Activated CD8-positive, alpha-beta memory T cell treated with anti-CD3 and anti-CD28 coated beads for 36 hours (primary cell): Measurements from ENCODE around the gene UHRF2. TPM values are rescaled to one million over a fixed set of nuclear protein-coding genes. Genes with fewer than 3 reads are reported as not detected.
"Not testable (repeated sequence)": the region's sequence is repeated elsewhere in the genome, so short reads cannot be mapped to it uniquely, and the experiment has no call there.

Experiments used
- CTCF ChIA-PET: fragments of 350-600 bp; sonication (Branson Sonifier 250); formaldehyde crosslinking; loops from one replicate; lab custom pipeline; 2021; ENCODE audit warnings: antibody characterized with exemption; lab: Charles Lee
- POLR2A ChIA-PET: fragments of 350-600 bp; sonication (Branson Sonifier 250); formaldehyde crosslinking; loops from one replicate; lab custom pipeline; 2021; ENCODE audit warnings: antibody characterized with exemption; lab: Charles Lee
- total RNA-seq, 2 experiments: library from RNA; stranded (reverse); gene quantifications; one replicate each; pipeline ENCODE4 v1.2.3, GENCODE V29; 2021

The UHRF2 gene
- total RNA-seq, 2 experiments from 2014 or later = 50.1 to 54.1 TPM

DNA sequence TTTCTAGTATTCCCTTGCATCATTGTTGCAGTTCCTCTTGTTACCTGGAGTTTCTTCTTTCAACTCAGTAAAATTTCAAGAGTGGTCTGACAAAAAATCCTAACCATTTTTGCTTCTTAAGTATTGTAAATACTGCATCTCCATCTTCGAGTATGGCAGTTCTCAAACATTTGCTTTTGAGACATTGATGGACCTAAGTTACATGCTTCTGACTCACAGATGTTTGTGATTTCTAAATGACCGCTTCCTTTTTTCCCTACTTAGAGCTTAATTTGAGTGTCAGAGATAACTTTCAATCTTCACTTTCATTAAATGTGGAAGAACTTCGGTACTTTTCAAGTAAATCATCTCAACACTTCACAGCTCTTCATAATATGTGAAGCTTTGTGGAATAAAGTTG, 4.2 kb downstream of the UHRF2 start:
- ChIA-PET CTCF (interaction anchor here (0.5 kb wide), 1 partner anchor 71 kb away, joined by 3 read pairs; no protein-coding TSS in a partner anchor), POLR2A (interaction anchor here (0.6 kb wide), 1 partner anchor 150 kb away, joined by 4 read pairs; no protein-coding TSS in a partner anchor)

GRCh38 chr9:6418764-6419163, 5.8 kb downstream of the UHRF2 start:
- CTCF ChIA-PET = no interaction called here
- POLR2A ChIA-PET = no interaction called here

DNA sequence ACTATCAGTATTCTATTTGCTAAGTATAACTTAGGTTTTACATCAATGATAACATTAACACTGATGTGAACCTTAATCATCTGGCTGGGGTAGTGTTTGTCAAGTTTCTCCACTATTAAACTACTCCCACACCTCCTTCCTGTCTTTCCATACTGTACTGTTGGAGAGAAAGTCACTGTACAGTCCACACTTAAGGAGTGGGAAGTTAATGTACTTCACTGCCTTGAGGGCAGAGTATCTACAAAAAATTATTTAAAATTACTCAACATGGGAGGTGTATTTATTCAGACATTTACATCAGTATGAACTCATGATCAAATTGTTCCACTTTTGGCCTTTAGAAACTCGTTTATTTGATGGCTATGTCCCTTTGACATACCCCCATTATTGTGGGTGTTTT, 11.9 kb downstream of the UHRF2 start:
- ChIA-PET POLR2A (interaction anchor here (0.6 kb wide), 1 partner anchor 11 kb away, joined by 4 read pairs; no protein-coding TSS in a partner anchor), CTCF (no interaction called here)

GRCh38 chr9:6426117-6426516, 13.1 kb downstream of the UHRF2 start:
- ChIA-PET POLR2A (no interaction called here), CTCF (no interaction called here)

DNA sequence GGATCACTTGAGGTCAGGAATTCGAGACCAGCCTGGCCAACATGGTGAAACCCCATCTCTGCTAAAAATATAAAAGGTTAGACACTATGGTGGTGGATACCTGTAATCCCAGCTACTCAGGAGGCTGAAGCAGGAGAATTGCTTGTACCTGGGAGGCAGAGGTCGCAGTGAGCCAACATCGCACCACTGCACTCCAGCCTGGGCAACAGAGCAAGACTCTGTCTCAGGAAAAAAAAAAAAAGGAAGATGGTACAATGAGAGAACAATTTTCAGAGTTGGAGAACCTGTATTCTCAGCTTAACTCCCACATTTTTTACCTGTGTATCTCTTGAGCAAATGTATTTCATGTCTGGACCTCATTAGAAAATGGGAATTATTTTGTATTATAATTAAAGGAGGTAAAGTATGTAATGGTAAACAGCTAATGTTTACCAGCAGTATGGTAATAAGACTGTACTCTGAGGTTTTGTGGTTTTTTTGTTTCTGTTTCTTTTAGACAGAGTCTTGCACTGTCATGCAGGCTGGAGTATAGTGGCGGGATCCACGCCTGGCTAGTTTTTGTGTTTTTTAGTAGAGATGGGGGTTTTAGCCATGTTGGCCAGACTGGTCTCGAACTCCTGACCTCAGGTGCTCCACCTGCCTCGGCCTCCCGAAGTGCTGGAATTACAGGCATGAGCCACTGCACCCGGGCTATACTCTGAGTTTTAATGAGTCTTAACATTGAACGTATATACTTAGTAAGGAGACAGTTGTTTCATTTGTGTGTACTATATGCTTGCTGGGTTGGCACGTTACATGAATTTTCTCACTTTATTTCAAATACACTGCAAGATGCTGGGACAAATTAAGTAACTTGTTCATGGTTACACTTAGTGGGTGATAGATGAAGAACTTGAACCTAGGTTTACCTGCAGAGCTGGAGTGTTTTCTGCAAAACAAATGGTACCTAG, 16.2 kb downstream of the UHRF2 start:
- POLR2A ChIA-PET = interaction anchor here (0.7 to 1.0 kb wide), 2 partner anchors 16 to 253 kb away, joined by 3 to 5 read pairs; partner anchors contain the start of gene UHRF2
- CTCF ChIA-PET = no interaction called here

DNA sequence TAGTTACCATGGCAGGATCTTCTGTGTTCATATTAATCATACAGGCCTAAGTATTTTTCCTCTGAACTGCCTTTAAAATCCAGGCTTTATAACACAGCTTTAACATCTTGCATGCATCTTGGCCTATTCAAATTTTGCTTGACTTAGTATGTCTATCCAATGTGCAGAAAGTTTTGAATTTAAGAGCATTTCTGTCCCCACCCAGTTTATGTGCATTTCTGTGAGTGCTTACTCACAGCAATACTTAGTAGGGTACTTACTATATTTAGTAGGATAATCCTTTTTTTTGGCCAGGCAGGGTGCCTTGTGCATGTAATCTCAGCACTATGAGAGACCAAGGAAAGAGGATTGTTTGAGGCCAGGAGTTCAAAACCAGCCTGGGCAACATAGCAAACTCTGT, 18.0 kb downstream of the UHRF2 start:
- ChIA-PET POLR2A (interaction anchor here (1.2 kb wide), 1 partner anchor 18 kb away, joined by 3 read pairs; the partner anchor contains the start of gene UHRF2), CTCF (no interaction called here)

- ChIA-PET POLR2A (interaction anchor here (0.5 to 1.1 kb wide), 2 partner anchors 19 to 53 kb away, joined by 3 to 4 read pairs; no protein-coding TSS in a partner anchor), CTCF (no interaction called here)
Measured at GRCh38 chr9:6433410-6433809, 20.4 kb downstream of the UHRF2 start.

DNA sequence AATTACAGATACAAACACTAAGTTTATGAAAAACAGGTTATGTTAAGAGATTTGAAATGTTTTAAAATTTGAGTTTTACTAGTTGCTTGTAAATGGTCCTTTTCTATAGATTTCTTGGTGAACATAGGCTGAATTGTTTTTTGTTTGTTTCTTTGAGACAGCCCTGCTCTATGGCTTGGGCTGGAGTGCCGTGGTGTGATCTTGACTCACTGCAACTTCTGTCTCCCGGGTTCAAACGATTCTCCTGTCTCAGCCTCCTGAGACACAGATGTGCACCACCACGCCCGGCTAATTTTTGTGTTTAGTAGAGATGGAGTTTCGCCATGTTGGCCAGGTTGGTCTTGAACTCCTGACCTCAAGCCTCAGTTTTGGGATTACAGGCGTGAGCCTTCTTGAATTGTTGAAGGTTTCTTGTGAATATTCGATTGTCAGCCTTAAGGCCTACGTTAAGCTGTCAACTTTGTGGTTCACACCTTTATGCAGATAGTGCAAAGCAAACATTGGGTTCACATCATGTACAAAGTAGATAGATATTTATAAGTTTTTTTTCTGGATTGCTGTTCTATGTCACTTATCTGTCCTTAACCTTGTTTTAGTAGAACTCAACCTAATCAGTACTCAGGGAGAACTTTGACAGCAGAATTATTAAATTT, 26.2 kb downstream of the UHRF2 start:
- ChIA-PET CTCF (interaction anchor here (0.6 kb wide), 1 partner anchor 549 kb away, joined by 4 read pairs; no protein-coding TSS in a partner anchor), POLR2A (no interaction called here)

DNA sequence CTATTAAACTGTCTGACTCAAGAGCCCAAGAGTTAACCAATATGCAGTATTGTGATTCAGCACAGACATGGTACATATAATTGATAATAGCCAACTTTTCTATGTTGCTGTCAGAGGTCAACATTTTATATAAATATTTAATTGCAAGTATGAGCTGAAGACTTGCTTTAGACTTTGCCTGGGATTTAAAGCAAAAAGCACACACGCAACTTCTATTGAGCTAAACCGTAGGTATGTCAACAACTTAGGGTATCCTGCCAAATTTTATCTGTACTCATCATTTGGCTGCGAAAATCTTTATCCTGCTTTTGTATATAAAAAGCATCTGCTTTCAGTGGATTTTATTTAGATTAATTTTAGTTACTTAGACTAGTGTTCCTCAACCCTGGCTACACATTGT, 27.4 kb downstream of the UHRF2 start:
- ChIA-PET POLR2A (no interaction called here), CTCF (no interaction called here)

- ChIA-PET CTCF (interaction anchor here (0.6 kb wide), 1 partner anchor 240 kb away, joined by 3 read pairs; no protein-coding TSS in a partner anchor), POLR2A (no interaction called here)
Measured at GRCh38 chr9:6441269-6441668, 28.3 kb downstream of the UHRF2 start.

GRCh38 chr9:6443661-6444060, 30.7 kb downstream of the UHRF2 start:
- ChIA-PET POLR2A (no interaction called here), CTCF (no interaction called here)

DNA sequence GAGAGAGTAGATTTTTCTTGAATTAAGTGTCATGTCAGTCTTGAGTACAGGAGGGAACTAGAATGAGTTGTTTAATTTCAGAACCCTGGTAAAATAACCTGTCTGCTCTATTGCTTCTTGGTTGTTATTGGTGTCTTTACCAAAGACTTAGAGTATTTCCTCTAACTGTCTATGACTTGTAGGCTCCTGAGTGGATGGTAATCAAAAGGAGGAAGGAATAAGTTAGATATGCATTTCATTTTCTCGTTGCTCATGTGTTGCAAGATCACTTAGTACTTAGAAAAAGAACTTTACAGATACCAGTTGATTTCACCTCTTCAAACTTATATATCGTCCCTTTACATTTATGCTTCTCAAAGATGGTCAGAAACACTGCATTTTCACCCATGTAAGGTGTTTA, 31.1 kb downstream of the UHRF2 start:
- CTCF ChIA-PET = no interaction called here
- POLR2A ChIA-PET = no interaction called here

- POLR2A ChIA-PET = interaction anchor here (0.6 kb wide), 1 partner anchor 35 kb away, joined by 3 read pairs; no protein-coding TSS in a partner anchor
- CTCF ChIA-PET = no interaction called here
Measured at GRCh38 chr9:6449086-6449485, 36.1 kb downstream of the UHRF2 start.

GRCh38 chr9:6449645-6450044, 36.6 kb downstream of the UHRF2 start:
- CTCF ChIA-PET = interaction anchor here (1.4 kb wide), 1 partner anchor 95 kb away, joined by 3 read pairs; no protein-coding TSS in a partner anchor
- POLR2A ChIA-PET = no interaction called here

GRCh38 chr9:6450641-6451375, 37.8 kb downstream of the UHRF2 start:
- ChIA-PET CTCF (interaction anchor here (0.7 to 1.4 kb wide), 2 partner anchors 96 to 525 kb away, joined by 3 read pairs; no protein-coding TSS in a partner anchor), POLR2A (no interaction called here)

DNA sequence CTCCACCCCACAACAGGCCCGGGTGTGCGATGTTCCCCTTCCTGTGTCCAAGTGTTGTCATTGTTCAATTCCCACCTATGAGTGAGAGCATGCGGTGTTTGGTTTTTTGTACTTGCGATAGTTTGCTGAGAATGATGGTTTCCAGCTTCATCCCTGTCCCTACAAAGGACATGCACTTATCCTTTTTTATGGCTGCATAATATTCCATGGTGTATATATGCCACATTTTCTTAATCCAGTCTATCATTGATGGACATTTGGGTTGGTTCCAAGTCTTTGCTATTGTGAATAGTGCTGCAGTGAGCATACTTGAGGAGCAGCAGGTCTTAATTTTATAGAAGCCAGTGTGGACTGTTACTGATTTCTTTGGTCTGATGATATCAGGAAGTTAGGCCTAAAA, 42.3 kb downstream of the UHRF2 start:
- CTCF ChIA-PET, POLR2A ChIA-PET: not testable (repeated sequence)

GRCh38 chr9:6458704-6459103, 45.7 kb downstream of the UHRF2 start:
- POLR2A ChIA-PET, CTCF ChIA-PET: not testable (repeated sequence)

GRCh38 chr9:6459718-6460117, 46.7 kb downstream of the UHRF2 start:
- ChIA-PET POLR2A (no interaction called here), CTCF (no interaction called here)

DNA sequence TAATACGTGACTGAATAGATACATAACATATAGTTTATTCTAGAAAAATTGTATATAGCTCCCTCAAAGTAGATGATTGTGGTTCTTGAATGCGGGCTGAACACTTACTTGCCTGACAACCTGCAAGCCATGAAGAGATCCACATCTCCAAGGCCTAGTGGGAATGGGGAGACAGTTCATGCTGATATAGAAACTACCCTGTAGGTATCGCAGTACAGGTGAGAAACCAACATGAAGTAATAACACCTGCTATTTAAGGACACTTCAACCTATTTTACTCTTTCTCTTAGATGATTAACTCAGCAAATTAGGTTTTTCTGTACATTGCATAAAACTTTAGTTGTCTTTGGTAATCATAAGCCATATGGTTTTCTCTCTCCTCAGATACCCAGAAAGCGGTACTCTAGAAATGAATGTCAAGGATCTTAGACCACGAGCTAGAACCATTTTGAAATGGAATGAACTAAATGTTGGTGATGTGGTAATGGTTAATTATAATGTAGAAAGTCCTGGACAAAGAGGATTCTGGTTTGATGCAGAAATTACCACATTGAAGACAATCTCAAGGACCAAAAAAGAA, 47.3 kb downstream of the UHRF2 start:
- CTCF ChIA-PET = no interaction called here
- POLR2A ChIA-PET = no interaction called here
